Tibial nerve (tissue), 3 donors: Measurements from ENCODE around the gene TC2N.

Experiments used
- POLR2A ChIP-seq, 2 donors: fragments of 450-650 bp; IDR thresholded peaks; one replicate each; pipeline ENCODE4 v1.6.1; 2017; ENCODE audit warnings: antibody characterized with exemption in 2 of 2, mild to moderate bottlenecking in 2 of 2, moderate library complexity in 2 of 2
- TF ChIP-seq, protein P1 (sequence below), 5 experiments: fragments of 200-600 bp in 3 of 5; fragments of 450-650 bp in 2 of 5; sonication (generic) in 3 of 5; IDR thresholded peaks; one replicate each; pipeline ENCODE4 v1.5.1; 2016 to 2019; ENCODE audit warnings: antibody characterized with exemption in 5 of 5, mild to moderate bottlenecking in 3 of 5, moderate library complexity in 2 of 5

DNA sequence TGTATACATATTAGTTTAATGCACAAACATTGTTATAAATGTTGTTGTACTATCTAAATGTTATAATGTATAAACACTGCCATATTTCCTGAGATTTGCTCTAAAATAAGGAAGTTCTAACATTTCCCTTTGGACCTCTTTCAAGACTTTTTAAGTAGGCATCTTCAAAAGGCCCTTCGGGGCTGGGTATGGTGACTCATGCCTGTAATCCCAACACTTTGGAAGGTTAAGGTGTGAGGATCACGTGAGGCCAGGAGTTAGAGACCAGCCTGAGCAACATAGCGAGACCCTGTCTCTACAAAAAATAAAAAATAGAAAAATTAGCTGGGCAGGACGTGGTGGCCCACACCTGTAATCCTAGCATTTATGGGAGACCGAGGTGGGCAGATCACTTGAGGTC, 44.7 kb upstream of the TC2N start:
- TF ChIP-seq, protein P1, sequence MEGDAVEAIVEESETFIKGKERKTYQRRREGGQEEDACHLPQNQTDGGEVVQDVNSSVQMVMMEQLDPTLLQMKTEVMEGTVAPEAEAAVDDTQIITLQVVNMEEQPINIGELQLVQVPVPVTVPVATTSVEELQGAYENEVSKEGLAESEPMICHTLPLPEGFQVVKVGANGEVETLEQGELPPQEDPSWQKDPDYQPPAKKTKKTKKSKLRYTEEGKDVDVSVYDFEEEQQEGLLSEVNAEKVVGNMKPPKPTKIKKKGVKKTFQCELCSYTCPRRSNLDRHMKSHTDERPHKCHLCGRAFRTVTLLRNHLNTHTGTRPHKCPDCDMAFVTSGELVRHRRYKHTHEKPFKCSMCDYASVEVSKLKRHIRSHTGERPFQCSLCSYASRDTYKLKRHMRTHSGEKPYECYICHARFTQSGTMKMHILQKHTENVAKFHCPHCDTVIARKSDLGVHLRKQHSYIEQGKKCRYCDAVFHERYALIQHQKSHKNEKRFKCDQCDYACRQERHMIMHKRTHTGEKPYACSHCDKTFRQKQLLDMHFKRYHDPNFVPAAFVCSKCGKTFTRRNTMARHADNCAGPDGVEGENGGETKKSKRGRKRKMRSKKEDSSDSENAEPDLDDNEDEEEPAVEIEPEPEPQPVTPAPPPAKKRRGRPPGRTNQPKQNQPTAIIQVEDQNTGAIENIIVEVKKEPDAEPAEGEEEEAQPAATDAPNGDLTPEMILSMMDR (IDR thresholded peaks at IDR 0.05), result no peak
- TF ChIP-seq POLR2A (IDR thresholded peaks at IDR 0.05), result no peak
